GM12874 (cell line): ENCODE data around the gene FKBP6.

Experiments
- TF ChIP-seq, protein P1 (sequence below): IDR thresholded peaks from 2 replicates; pipeline ENCODE4 v1.5.1; 2011; ENCODE audit warnings: low read depth, mild to moderate bottlenecking, control low read depth, low read length, moderate library complexity; ENCODE audit not compliant: insufficient read depth

The FKBP6 gene

DNA sequence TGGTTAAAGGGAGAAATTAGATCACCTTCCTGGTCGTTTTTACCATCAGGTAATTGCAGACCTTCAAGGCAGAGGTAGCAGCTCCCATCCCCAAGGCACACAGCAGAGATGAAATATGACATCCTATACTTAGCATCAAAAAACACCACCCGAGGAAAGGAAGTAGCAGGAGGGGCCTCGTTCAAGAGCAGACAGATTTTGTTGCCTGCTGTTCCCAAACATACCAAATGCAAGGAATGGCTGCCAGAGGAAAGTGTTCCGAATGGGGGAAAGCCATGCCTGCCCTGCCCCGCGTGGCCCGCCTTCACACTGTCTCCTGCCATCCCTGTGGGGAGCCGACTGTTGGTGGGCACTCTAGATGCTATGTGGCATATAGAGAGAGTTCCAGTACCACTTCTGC lies 18.0 kb downstream of the FKBP6 start:
- TF ChIP-seq, protein P1, sequence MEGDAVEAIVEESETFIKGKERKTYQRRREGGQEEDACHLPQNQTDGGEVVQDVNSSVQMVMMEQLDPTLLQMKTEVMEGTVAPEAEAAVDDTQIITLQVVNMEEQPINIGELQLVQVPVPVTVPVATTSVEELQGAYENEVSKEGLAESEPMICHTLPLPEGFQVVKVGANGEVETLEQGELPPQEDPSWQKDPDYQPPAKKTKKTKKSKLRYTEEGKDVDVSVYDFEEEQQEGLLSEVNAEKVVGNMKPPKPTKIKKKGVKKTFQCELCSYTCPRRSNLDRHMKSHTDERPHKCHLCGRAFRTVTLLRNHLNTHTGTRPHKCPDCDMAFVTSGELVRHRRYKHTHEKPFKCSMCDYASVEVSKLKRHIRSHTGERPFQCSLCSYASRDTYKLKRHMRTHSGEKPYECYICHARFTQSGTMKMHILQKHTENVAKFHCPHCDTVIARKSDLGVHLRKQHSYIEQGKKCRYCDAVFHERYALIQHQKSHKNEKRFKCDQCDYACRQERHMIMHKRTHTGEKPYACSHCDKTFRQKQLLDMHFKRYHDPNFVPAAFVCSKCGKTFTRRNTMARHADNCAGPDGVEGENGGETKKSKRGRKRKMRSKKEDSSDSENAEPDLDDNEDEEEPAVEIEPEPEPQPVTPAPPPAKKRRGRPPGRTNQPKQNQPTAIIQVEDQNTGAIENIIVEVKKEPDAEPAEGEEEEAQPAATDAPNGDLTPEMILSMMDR = no peak

DNA sequence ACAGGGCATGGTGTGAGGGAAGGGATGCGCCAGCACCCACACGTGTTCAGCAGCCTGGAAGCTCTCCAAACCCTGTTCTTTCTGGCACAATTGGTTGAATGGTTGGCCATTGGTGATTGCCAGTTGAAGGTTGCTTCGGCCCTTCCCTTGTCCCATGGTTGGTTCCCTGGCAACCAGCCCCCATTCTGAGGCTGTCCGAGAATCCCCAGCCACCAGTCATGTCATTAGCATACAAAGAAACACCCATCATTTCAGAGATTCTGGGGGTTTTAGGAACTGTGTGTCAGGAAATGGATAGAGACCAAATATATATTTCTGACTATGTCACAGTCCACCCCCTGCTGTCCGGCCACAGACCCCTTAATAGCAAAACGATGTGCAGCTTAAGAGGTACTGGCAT lies 21.8 kb downstream of the FKBP6 start:
- TF ChIP-seq, protein P1 = no peak

DNA sequence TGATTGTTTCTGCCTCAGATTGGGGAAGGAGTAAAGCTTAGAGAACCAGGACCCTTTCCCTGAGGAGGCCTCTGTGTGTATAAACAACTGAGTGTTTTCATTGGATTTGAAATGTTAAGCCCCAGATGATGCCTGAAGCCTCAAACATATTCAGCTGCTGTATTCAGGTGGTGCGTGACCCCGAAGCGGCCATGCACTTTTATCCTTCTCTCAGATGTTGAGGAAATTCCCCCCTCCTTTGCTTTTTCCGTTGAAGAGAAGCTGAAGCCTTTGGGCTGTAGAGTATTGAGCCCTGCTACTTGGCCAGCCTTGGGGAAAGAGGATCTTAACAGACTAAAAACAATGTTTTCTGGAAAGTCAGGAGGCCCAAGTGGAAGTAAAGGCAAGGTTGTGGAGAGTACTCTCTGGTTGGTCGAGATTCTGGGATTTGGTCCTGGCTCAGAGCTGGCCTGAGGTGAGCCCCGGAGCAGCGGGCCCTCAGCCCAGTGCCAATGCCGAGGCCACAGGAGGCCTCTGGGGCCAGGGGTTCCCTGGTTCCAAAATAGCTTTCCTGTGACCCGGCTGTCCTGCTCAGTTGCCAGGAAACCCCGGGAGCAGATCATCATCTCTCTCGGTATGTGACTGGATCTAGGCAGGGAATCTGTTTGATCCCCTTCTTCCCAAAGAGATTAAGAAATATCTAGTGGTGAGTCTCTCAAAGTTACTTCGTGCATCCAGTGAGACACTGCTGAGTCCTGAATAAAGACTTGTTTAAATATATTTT lies 22.5 kb downstream of the FKBP6 start:
- TF ChIP-seq, protein P1 = no peak

DNA sequence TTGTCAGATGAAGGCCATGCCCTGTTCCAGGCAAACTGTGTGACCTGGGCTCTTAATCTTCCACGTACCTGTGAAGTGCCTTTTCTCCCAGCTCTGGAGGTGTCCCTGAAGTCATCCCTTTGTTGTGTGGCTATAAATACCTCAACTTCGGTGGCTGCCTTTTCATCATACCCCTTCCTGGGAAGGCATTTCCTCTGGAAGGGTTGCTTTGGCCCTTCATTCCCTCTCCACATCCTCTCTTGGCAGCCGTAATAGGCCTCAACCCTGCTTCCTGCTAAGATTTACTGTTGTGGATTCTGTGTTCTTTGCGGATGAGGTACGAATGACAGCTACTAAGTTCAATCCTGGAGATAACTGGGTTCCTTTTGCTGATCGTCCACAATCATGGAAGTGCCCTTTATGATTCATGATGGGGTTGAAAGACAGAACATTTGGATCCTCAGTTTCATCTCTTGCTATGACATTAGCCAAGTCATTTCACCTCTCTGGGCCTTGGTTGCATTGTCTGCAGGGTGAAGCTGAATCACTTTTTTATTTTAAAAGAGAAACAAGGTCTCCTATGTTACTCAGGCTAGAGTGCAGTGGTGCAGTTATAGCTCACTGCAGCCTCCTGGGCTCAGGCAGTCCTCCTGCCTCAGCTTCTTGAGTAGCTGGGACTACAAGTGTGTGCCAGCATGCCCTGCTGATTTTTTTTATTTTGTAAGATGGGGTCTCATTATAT lies 23.6 kb downstream of the FKBP6 start:
- TF ChIP-seq, protein P1 = no peak

DNA sequence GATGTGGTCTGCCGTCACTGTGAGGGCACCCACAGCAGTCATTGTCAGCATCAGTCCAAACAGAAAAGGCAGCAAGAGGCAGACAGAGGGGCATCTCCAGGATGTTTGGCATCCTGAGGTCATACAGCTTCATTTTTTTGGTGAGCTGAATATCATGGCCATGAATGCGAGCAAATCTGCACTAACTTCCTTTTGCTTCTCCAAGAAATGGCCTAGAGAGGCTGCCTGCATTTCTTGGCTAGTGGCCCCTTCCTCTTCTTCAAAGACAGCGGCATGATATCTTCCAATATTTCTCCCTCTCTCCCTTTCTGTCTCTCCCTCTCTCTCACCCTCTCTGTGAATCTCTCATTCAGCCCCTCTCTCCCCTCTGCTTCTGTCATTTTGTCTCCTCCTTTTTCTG lies 24.8 kb downstream of the FKBP6 start:
- TF ChIP-seq, protein P1 = no peak

DNA sequence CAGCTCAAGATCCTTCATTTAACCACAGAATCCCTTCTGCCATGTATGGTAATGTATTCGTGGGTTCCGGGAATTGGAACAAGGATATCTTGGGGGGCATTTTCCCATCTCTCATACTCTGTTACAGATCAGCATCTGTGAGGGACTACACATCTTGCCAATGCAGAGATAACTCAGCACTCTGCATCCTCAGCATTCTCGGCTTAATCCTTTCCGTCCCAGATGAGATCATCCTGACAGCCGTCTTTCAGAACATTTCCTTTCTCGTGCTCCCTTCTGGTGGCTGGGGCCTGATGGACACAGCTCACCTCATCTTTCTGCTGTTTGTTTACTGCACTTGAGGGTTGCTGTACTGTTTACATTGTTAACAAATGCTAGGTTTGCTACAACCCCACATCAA lies 25.3 kb downstream of the FKBP6 start:
- TF ChIP-seq, protein P1 = no peak

DNA sequence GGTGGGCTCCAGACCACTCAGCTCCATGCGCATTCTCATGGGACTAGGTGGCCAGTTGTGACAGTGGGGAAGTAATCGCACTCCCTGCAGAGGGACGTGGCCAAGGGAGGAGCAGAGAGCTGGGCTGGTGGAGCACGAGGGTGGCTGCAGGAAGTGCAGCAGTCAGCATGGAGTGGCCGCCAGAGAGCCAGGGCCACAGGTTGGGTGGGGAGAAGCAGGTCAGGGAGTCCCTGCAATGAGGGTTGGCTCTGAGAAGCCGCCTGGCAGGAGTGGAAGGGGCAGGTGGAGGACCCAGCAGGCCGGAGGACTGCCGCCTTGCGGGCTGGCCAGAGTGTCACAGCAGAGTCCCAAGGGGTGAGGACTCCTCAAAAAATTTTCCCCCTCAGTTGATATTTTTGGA lies 26.2 kb downstream of the FKBP6 start:
- TF ChIP-seq, protein P1 = no peak
